ENCODE results near the gene RMDN3.

The RMDN3 gene

GRCh38 chr15:40754883-40755811, at the start of gene RMDN3:
Gene RMDN3 (minus strand): TSS chr15:40755254. CDS start chr15:40754783, 471 bp downstream.
- DNase-seq (ENCODE audit: low read depth) = peak; percentile 91

- no peak for DNase-seq (ENCODE audit: low read depth)
These were observed 48.6 kb upstream of the RMDN3 start for GRCh38 chr15:40803688-40804087.

- no peak for DNase-seq (ENCODE audit: low read depth)
These were observed 48.0 kb upstream of the RMDN3 start for GRCh38 chr15:40803076-40803475.

- no peak for DNase-seq (ENCODE audit: low read depth)
These were observed 44.5 kb upstream of the RMDN3 start for GRCh38 chr15:40799523-40799922.

GRCh38 chr15:40796512-40796911, 41.5 kb upstream of the RMDN3 start:
- no peak for DNase-seq (ENCODE audit: low read depth)

- DNase-seq (ENCODE audit: low read depth) = no peak
These were observed 41.0 kb upstream of the RMDN3 start for GRCh38 chr15:40796041-40796440.

GRCh38 chr15:40793216-40793989, 38.3 kb upstream of the RMDN3 start:
- no peak for DNase-seq (ENCODE audit: low read depth)

GRCh38 chr15:40792394-40792793, 37.3 kb upstream of the RMDN3 start:
- DNase-seq (ENCODE audit: low read depth) = no peak

- no peak for DNase-seq (ENCODE audit: low read depth)
These were observed 35.7 kb upstream of the RMDN3 start for GRCh38 chr15:40790718-40791117.

- no peak for DNase-seq (ENCODE audit: low read depth)
These were observed 34.9 kb upstream of the RMDN3 start for GRCh38 chr15:40789999-40790398.

- no peak for DNase-seq (ENCODE audit: low read depth)
These were observed 34.1 kb upstream of the RMDN3 start for GRCh38 chr15:40789119-40789518.

- DNase-seq (ENCODE audit: low read depth) = no peak
These were observed 32.9 kb upstream of the RMDN3 start for GRCh38 chr15:40787991-40788390.

- peak; percentile 50 for DNase-seq (ENCODE audit: low read depth)
These were observed 32.3 kb upstream of the RMDN3 start for GRCh38 chr15:40787344-40787841.

- DNase-seq (ENCODE audit: low read depth) = no peak
These were observed 30.8 kb upstream of the RMDN3 start for GRCh38 chr15:40785814-40786213.

- no peak for DNase-seq (ENCODE audit: low read depth)
These were observed 30.1 kb upstream of the RMDN3 start for GRCh38 chr15:40785164-40785563.

- peak; percentile 63 for DNase-seq (ENCODE audit: low read depth)
These were observed 27.7 kb upstream of the RMDN3 start for GRCh38 chr15:40782609-40783227.

GRCh38 chr15:40776537-40777141, 21.6 kb upstream of the RMDN3 start:
- no peak for DNase-seq (ENCODE audit: low read depth)

- DNase-seq (ENCODE audit: low read depth) = no peak
These were observed 20.9 kb upstream of the RMDN3 start for GRCh38 chr15:40775740-40776536.

GRCh38 chr15:40775007-40775406, 20.0 kb upstream of the RMDN3 start:
- no peak for DNase-seq (ENCODE audit: low read depth)

- no peak for DNase-seq (ENCODE audit: low read depth)
These were observed 18.8 kb upstream of the RMDN3 start for GRCh38 chr15:40773902-40774301.

GRCh38 chr15:40773496-40773895, 18.4 kb upstream of the RMDN3 start:
- DNase-seq (ENCODE audit: low read depth) = no peak

Data from stimulated activated CD8-positive, alpha-beta memory T cell treated with anti-CD3 and anti-CD28 coated beads, Interleukin-12 subunit alpha, Interleukin-12 subunit beta, amount 100 ng/mL, for 4 hours (primary cell).